GM21576 (cell line): Measurements from ENCODE around the gene ZFAND6.
A peak's percentile ranks its signal among the peaks of the same experiment; 100 is the strongest.
"Not testable (repeated sequence)": the region's sequence is repeated elsewhere in the genome, so short reads cannot be mapped to it uniquely, and the experiment has no call there.

Experiments used
- ATAC-seq: cut with Tn5 transposase; IDR thresholded peaks from one replicate; pipeline ENCODE4 v1.9.1; 2021; ENCODE audit warnings: mild to moderate bottlenecking, moderate library complexity; ENCODE audit not compliant: unreplicated experiment

Gene ZFAND6

DNA sequence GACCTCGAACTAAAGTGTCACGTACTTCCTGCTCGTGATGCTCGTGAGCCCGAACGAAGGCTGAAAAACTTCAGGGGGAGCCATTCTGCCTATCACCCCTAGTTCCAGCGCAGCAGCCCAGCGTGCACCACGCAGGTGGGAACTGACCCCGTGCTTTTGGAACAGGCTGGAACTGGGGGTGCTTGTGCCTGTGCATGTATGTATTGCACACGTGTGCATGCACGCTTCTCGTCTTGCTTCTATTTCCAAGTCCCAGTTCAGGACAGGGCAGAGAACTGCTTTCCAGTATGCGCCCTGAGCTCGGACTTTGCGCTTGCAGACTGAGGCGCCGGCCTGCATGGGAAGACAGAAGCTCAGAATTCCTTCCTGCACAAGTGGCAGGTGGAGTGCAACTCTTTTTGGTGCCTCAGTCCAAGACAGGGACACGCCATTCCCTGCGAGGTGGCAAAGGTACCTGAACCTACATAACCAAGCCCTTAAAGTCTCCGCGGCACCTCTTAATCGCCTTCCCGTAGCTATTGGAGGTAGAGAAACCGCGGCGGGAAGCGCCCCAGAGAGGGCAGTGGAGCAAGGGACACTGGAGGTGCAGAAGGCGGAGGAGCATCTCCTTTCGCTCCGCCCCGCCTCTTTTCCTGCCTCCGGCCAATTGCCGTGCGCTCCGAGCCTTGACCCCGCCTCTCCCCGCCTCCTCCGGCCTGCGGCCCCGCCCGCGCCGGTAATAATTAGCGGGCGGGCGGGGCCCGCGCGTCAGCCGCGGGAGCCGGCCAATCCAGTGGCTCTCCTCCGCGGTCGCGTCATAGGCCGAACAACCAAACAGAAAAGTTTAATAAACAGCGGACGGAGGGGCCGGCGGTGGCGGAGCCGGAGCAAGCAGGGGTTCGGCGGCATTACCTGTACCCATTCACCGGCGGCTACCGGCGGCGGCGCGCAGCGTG, at the start of gene ZFAND6:
TSS of gene ZFAND6 (plus strand) at position 826 of the 935 bp plus-strand sequence. CDS start 60,669 bp downstream, outside the sequence.
- ATAC-seq = peak; percentile 71

DNA sequence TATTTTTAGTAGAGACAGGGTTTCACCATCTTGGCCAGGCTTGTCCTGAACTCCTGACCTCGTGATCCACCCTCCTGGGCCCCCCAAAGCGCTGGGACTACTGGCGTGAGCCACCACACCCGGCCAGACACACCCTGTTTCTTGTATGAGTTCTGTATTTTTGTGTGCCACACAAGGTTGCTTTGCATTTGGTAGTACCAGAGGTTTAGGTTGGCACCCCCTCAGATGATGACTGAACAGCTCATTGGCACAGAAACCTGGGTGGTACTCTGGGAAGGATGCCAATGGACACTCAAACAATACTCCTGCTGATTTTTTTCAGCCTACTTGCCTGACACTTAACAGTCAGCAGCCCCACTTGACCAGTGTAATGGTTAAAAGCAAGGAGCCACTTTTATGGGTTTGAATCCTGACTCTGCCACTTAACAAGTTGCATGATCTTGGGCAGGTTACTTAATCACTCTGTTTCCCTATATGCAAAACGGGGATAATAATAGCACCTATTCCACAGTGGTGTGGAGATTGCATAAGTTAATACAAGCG, 49.3 kb upstream of the ZFAND6 start:
- ATAC-seq = no peak

DNA sequence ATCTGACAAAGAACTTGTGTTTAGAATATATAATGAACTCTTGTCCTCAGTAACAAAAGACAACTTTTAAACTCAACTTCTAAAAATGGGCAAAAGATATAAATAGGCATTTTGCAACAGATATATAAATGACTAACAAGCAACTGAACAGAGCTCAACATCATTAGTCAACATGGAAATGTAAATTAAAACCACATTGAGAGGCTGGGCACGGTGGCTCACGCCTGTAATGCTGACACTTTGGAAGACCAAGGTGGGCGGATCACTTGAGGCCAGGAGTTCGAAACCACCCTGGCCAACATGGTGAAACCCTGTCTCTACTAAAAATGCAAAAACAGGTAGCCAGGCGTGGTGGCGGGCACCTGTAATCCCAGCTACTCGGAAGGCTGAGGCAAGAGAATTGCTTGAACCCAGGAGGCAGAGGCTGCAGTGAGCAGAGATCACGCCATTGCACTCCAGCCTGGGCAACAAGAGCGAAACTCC, 48.4 kb upstream of the ZFAND6 start:
- ATAC-seq = not testable (repeated sequence)

DNA sequence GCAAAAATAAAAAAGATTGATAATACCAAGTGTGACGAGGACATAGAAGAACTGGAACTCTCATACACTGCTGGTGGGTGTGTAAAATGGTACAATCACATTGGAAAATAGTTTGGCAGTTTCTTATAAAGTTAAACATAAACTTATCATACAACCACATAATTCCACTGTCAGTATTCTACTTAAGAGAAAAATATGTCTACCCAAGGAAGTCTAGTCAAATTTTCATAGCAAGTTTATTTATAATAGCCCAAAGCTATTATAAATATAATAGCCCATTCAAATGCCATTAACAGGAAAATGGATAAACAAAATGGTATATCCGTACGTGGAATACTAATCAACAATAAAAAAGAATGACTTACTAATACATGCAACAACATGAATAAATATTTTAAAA, 47.9 kb upstream of the ZFAND6 start:
- ATAC-seq = no peak

DNA sequence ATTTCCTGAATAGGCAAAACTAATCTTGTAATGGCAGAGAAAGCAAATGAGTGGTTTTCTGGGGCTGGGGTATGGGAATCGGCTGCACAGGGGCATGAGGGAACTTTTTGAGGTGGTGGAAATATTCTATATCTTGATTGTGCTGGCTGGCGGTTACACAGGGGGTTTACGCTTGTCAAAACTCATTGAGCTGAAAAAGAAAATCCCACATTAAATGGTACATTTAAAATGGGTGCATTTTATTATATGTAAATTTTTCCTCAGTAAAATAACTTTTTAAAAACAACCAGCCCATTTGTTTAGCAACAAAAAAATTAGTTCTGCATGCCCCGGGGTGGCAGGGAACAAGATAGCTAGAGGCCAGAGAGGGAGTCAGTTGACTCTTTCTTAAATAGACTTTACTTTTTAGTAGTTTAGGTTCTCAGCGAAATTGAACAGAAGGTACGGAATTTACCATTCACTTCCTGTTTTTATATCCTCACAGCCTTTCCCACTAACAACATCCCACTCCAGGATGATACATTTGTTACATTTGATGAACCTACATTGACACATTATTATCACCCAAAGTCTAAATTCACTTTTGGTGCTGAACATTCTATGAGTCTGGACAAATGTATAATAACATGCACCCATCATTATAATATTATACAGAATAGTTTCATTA, 47.3 kb upstream of the ZFAND6 start:
- no peak for ATAC-seq

DNA sequence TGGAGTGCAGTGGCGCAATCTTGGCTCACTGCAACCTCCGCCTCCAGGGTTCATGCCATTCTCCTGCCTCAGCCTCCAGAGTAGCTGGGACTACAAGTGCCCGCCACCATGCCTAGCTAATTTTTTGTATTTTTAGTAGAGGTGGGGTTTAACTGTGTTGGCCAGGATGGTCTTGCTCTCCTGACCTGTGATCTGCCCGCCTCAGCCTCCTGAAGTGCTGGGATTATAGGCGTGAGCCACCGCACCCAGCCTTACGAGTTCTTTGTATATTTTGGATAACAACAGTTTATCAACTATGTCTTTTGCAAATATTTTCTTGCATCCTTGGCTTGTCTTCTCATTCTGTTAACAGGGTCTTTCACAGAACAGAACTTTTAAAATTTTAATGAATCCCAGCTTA, 45.3 kb upstream of the ZFAND6 start:
- ATAC-seq = not testable (repeated sequence)

DNA sequence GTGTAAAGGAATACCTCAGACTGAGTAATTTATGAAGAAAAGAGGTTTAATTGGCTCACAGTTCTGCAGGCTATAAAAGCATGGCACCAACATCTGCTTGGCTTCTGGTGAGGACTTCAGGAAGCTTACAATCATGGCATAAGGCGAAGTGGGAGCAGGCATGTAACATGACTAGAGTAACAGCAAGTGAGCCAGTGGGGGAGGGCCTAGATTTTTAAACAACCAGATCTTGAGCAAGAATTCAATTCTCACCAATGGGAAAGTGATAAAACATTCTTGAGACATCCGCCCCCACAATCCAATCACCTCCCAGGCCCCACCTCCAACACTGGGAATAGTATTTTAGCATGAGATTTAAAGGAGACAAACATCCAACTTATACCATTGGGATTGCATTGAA, 44.3 kb upstream of the ZFAND6 start:
- no peak for ATAC-seq

DNA sequence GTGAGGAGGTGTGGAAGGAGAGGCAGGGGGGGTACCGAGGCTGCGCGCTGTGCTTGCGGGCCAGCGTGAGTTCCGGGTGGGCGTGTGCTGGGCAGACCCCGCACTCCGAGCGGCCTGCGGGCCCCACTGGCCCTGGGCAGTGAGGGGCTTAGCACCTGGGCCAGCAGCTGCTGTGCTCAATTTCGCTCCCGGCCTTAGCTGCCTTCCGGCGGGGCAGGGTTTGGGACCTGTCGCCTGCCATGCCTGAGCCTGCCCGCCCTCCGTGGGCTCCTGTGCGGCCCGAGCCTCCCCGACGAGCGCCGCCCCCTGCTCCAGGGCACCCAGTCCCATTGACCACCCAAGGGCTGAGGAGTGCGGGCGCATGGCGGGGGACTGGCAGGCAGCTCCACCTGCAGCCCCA, 43.0 kb upstream of the ZFAND6 start:
- ATAC-seq = not testable (repeated sequence)

DNA sequence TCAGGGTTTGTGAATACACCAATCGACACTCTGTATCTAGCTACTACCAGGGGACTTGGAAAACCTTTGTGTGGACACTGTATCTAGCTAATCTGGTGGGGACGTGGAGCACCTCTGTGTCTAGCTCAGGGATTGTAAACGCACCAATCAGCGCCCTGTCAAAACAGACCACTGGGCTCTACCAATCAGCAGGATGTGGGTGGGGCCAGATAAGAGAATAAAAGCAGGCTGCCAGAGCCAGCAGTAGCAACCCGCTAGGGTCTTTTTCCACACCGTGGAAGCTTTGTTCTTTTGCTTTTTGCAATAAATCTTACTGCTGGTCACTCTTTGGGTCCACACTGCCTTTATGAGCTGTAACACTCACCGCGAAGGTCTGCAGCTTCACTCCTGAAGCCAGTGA, 42.3 kb upstream of the ZFAND6 start:
- ATAC-seq = not testable (repeated sequence)

DNA sequence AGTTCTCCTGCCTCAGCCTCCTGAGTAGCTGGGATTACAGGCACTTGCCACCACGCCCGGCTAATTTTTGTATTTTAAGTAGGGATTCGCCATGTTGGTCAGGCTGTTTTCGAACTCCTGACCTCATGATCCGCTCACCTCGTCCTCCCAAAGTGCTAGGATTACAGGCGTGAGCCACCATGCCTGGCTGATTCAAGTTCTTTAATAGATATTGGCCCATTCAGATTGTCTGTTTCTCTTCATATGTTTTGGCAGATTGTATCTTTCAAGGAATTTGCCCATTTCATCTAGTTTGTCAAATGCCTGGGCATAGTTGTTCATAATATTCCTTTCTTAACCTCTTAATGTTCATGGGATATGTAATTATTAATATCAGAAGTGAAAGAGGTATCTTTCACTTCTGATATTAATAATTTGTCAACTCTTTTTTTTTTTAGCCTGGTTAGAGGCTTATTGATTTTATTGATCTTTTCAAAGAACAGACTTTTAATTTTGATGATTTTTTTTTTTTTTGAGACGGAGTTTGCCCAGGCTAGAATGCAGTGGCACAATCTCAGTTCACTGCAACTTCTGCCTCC, 40.2 kb upstream of the ZFAND6 start:
- ATAC-seq = no peak

DNA sequence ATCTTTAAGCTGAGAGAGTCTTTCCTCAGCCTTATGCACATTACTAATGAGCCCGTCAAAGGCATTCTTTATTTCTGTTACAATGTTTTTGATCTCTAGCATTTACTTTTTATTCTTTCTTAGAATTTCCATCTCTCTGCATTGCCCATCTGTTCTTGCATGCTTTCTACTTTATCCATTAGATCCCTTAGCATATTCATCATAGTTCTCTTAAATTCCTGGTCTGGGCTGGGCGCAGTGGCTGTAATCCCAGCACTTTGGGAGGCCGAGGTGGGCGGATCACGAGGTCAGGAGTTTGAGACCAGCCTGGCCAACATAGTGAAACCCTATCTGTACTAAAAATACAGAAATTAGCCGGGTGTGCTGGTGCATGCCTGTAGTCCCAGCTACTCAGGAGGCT, 39.3 kb upstream of the ZFAND6 start:
- ATAC-seq = not testable (repeated sequence)

DNA sequence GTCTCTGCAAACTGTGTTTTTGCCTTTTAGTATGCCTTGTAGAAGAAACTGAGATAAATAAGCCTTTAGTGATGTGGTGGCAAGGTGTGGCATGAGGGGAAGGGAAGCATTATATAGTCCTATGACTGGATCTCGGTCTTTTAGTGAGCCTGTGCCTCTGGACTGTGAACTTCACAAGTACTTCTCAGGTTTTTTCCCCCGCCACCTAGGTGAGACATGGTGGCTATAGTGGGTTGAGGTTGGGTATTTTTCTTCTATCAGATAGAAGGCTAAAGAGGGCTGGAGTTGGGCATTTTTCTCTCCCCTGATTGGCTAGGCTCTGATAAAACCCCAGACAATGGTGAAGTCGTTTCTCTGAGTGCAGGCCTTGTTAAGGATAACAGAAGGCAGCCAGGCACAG, 38.7 kb upstream of the ZFAND6 start:
- ATAC-seq = no peak

DNA sequence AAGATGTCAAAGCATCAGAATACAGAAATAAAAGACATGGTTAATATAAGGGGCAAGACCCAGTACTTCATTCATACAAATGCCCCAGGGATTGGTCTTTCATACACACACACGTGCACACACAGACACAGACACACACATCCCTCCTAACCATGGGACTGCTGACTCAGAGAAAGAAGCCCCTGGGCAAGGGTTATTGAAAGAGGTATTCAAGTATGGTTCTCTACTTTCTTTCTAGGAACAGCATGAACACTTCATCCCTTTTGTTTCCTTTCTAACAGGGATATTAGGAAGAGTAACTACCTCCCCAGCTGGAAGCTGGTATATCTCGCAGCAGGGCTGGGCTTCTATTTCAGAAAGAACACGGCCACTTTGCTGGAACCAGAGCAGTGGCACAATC, 33.2 kb upstream of the ZFAND6 start:
- ATAC-seq = no peak

DNA sequence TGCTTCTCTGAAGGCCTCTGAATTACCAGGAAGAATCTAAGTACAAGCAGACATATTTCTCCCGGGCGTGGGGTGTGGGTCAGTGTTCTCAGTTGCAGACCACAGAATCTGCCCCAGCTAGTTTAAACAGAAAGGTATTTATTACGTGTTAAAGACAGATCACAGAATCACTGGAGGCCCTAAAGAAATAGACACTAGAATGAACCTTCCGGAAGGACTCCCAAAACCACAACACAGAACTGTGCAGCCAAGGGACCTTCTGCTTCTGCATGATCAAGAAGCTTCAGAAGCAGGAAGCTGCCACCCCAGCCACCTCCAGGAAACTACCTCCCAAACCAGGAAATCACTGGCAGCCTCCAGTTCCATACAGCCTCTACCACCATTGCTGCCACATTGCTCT, 32.7 kb upstream of the ZFAND6 start:
- no peak for ATAC-seq

DNA sequence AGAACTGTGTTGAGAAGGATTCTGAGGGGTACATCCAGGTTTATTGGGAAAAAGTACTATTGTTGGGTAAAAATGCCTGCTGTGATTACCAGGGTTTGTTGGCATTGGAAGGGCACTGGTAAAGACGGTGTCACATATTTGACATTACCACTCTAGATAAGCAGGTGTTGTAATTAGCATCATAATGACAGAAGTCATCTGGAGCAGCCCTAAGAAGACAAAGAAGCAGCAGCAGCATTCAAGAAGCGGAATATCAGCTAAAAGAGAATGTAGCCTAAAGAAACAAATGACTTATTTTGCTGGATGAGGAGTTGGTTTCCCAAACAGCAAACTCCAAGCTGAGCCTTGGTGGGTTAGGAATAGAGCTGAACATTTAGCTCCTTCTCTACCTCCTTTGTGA, 30.5 kb upstream of the ZFAND6 start:
- no peak for ATAC-seq

DNA sequence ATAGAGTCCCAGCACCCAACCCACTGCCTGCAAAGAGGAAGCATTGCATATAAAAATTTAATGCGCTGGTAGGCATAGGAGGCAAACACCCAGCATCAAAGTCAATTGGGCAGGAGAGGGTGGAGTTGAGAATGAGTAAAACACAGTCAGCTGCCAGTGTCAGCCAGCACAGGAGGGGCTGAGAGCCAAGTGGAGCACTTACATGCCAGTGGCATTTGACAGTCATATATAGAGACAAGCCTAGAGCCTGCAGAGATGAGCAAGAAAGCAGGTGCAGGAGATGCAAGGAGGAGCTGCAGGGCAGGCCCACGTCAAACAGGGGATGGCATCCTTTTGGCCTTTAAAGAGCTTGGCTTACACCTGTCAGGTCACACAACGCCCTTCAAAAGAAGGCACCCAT, 27.6 kb upstream of the ZFAND6 start:
- no peak for ATAC-seq

DNA sequence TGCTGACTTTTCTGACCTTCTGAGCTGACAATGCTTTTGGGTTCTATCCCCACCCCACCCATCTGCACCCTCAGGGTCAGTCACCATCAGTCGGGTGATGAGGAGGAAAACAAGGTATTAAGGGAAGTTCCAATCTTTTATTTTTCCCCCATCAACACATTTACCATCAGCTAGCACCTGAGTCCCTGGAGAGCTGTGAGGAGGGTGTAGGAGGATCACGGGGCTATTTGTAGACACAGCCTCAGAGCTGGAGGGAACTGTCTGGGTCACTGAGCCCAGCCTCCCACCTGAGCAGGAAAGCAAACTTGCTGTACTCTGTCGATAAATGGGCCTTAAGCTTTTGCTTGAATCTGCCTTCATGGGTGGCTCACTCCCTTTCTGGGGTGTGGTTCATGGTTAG, 24.8 kb upstream of the ZFAND6 start:
- ATAC-seq = no peak

DNA sequence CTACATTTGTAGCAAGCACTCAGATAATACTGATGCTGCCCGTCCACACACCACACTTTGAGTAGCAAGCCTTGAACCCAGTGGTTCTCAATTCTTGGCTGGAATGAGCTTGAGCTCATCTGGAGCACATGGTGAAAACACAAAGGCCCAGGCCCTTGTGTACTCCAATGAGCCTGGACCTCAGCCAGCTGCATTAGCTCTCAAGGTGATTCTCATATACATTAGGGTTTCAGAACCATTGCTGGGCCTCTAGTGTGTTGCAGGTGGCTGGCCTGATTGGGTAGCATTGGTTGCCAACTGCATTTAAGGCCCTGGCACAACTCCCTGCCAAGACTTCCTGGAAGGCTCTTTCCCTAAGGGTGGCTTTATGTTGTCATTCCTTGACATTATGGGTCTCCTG, 23.4 kb upstream of the ZFAND6 start:
- ATAC-seq = no peak

DNA sequence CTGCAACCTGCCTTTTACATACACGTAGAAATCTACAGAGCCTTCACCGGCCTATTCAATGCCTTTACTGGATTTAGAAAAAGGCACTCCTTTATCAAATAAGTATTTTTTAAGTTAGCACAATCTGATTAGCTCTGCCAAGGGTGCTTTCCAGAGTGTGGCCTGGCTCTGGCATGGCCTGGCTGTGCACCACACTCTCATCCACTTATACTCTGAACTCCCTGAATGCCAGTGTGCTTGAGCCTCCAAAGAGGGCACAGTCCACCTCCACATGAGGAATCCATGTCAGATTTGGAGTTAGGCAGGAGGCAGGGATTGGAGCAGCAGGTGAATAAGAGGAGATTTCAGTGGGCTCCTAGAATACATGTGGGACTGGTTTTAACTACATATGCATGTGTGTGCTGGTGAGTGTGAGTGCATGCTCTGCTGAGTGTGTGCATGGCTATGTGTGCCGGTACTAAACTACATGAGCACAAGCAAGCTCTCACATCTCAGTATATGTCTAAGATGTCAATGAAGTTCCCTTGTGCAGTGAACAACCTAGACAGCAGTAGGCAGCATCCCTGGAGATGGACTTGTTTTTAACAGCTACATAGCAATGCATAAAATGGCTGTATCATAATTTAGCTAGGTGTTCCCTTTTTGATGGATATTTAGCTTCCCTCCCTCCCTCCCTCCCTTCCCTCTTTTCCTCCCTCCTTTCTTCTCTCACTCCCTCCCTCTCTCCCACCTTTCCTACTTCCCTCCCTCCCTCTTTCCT, 17.8 kb upstream of the ZFAND6 start:
- no peak for ATAC-seq

DNA sequence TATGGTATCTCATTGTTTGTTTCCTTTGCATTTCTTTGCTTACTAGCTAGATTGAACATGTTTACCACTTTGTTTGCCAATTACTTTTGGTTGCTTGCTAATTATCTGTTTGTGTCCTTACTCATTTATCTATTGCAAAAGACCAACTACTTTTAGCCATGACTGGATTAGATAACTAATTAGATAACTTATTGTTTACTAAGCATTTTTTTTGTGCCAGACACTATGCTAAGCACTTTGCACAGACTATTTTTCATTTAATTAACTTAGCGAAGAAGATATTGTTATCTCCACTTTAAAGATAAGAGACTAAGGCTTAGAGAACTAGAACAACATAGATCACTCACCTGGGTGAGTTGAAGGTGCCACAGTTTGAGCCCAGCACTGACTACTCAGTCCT, 16.9 kb upstream of the ZFAND6 start:
- no peak for ATAC-seq

DNA sequence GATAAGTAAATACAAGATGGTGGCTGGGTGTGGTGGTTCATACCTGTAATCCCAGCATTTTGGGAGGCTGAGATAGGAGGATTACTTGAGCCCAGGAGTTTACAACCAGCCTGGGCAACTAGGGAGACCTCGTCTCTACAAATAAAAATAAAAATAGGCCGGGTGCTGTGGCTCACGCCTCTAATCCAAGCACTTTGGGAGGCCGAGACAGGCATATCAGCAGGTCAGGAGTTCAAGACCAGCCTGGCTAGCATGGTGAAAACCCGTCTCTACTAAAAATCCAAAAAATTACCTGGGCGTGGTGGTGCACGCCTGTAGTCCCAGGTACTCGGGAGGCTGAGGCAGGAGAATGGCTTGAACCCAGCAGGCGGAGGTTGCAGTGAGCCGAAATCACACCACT, 14.3 kb upstream of the ZFAND6 start:
- ATAC-seq = not testable (repeated sequence)
